Activated naive CD4-positive, alpha-beta T cell treated with anti-CD3 and anti-CD28 coated beads, Interleukin-2, amount 50 U/mL, for 16 hours (primary cell): ENCODE data around the gene PCNX1.
"Not testable (repeated sequence)": the region's sequence is repeated elsewhere in the genome, so short reads cannot be mapped to it uniquely, and the experiment has no call there.

ENCODE experiments used
- DNase-seq: peaks from one replicate; pipeline ENCODE4 v3.0.0-alpha.2; 2020

Gene PCNX1

GRCh38 chr14:70907176-70907995 is at the start of gene PCNX1:
TSS of gene PCNX1 (plus strand) at chr14:70907459. CDS start at chr14:70907851, 392 bp downstream.
- DNase-seq, result peak; percentile 89

- no peak for DNase-seq
These were observed 49.8 kb upstream of the PCNX1 start for GRCh38 chr14:70857496-70857890.

- DNase-seq, result no peak
These were observed 48.6 kb upstream of the PCNX1 start for GRCh38 chr14:70858641-70859040.

- not testable (repeated sequence) for DNase-seq
These were observed 40.3 kb upstream of the PCNX1 start for GRCh38 chr14:70866992-70867391.

- DNase-seq, result no peak
These were observed 36.3 kb upstream of the PCNX1 start for GRCh38 chr14:70871001-70871400.

GRCh38 chr14:70871863-70872677 is 35.2 kb upstream of the PCNX1 start:
- DNase-seq, result peak; percentile 17

GRCh38 chr14:70872678-70873020 is 34.6 kb upstream of the PCNX1 start:
- no peak for DNase-seq

GRCh38 chr14:70873627-70874026 is 33.6 kb upstream of the PCNX1 start:
- DNase-seq, result no peak

GRCh38 chr14:70875811-70876460 is 31.3 kb upstream of the PCNX1 start:
- not testable (repeated sequence) for DNase-seq

GRCh38 chr14:70879448-70879847 is 27.8 kb upstream of the PCNX1 start:
- DNase-seq, result no peak

- DNase-seq, result not testable (repeated sequence)
These were observed 26.4 kb upstream of the PCNX1 start for GRCh38 chr14:70880888-70881287.

- no peak for DNase-seq
These were observed 25.6 kb upstream of the PCNX1 start for GRCh38 chr14:70881549-70882177.

- DNase-seq, result no peak
These were observed 24.3 kb upstream of the PCNX1 start for GRCh38 chr14:70882776-70883492.

GRCh38 chr14:70884595-70885342 is 22.5 kb upstream of the PCNX1 start:
- DNase-seq, result no peak

- peak; percentile 53 for DNase-seq
These were observed 21.8 kb upstream of the PCNX1 start for GRCh38 chr14:70885343-70886022.

- no peak for DNase-seq
These were observed 20.6 kb upstream of the PCNX1 start for GRCh38 chr14:70886421-70887206.

GRCh38 chr14:70887207-70887681 is 20.0 kb upstream of the PCNX1 start:
- DNase-seq, result no peak

GRCh38 chr14:70887737-70888499 is 19.3 kb upstream of the PCNX1 start:
- DNase-seq, result no peak

- DNase-seq, result no peak
These were observed 18.5 kb upstream of the PCNX1 start for GRCh38 chr14:70888681-70889175.
